K562 (cell line): ENCODE data around the gene MTLN. TPM values are rescaled to one million over a fixed set of nuclear protein-coding genes. Genes with fewer than 3 reads are reported as not detected.

Experiments
- ATAC-seq: fragments of 200-7000 bp; cut with Tn5 transposase; 3 replicates; pipeline ENCODE4 v1.9.1; 2020; ENCODE audit warnings: moderate library complexity
- BruUV-seq: library from RNA; stranded (reverse); fragments of 400-500 nt; replicated peaks from 2 replicates; lab custom pipeline; 2021; lab: Mats Ljungman, UMichigan
- CTCF ChIA-PET: fragments of 300-600 bp; formaldehyde crosslinking; extraction: SDS; loops from one replicate; lab custom pipeline; 2021; ENCODE audit warnings: low intra/inter-chr PET ratio; lab: Yijun Ruan, JAX
- POLR2A ChIA-PET: fragments of 300-600, 350-650 bp; sonication (Branson Sonifier 250); formaldehyde crosslinking; extraction: SDS; loops from one replicate; lab custom pipeline; 2021; ENCODE audit warnings: antibody characterized with exemption, inconsistent platforms; lab: Yijun Ruan, JAX
- DNase-seq, 4 experiments: peaks; one replicate each; pipeline versions ENCODE4 v3.0.0 to v3.0.0-alpha.2; 2011 to 2018; ENCODE audit warnings: low spot score in 3 of 4, mixed read lengths in 3 of 4; ENCODE audit errors: extremely low read depth in 1 of 4
- FAIRE-seq: peaks from 2 replicates; lab custom pipeline; 2011; peaks lifted over from hg19 to GRCh38; lab: Jason Lieb, UNC
- H2AFZ ChIP-seq: 2 replicates; pipeline ENCODE4 v1.6.0; 2011; ENCODE audit warnings: low read depth, low read length, control low read depth, inconsistent platforms
- H3K27ac ChIP-seq: fragments of 200-600 bp; 3 replicates; pipeline ENCODE4 v1.8.0; 2011; ENCODE audit warnings: low read depth, mild to moderate bottlenecking, control low read depth, inconsistent platforms, low read length, moderate library complexity, mixed read lengths; ENCODE audit errors: extremely low read depth
- H3K27me3 ChIP-seq, 2 experiments: fragments of 300-600 bp in 1 of 2; 2 replicates in 1 of 2; 3 replicates in 1 of 2; pipeline versions ENCODE4 v1.6.0 to v1.8.0; 2011; ENCODE audit warnings: inconsistent platforms in 2 of 2, low read length in 2 of 2, mild to moderate bottlenecking in 1 of 2, mixed read lengths in 1 of 2, moderate library complexity in 1 of 2; ENCODE audit not compliant: control insufficient read depth in 2 of 2, insufficient read depth in 2 of 2
- H3K36me3 ChIP-seq: fragments of 300-600 bp; 3 replicates; pipeline ENCODE4 v1.8.0; 2011; ENCODE audit warnings: mild to moderate bottlenecking, low read length, inconsistent platforms; ENCODE audit not compliant: control insufficient read depth, insufficient read depth
- H3K4me1 ChIP-seq, 2 experiments: fragments of 200-600 bp in 1 of 2; replicated peaks in 1 of 2; 2 replicates in 1 of 2; 3 replicates in 1 of 2; pipeline versions ENCODE4 v1.5.1 to v1.8.0; 2011; ENCODE audit warnings: inconsistent platforms in 2 of 2, low read length in 2 of 2, mild to moderate bottlenecking in 1 of 2, mixed read lengths in 1 of 2, moderate library complexity in 1 of 2; ENCODE audit not compliant: control insufficient read depth in 2 of 2, insufficient read depth in 2 of 2
- H3K4me2 ChIP-seq: 2 replicates; pipeline ENCODE4 v1.6.1; 2011; ENCODE audit warnings: low read length, control low read depth, inconsistent platforms, mixed read lengths; ENCODE audit not compliant: insufficient read depth
- H3K4me3 ChIP-seq: fragments of 200-600 bp; sonication (generic), shearing (Covaris generic); 2 replicates; pipeline ENCODE4 v1.5.1; 2016; ENCODE audit warnings: control low read depth, inconsistent platforms
- H3K79me2 ChIP-seq: fragments of 200-600 bp; 3 replicates; pipeline ENCODE4 v1.8.0; 2011; ENCODE audit warnings: low read length, inconsistent platforms; ENCODE audit not compliant: control insufficient read depth, insufficient read depth
- H3K9ac ChIP-seq, 2 experiments: 2 replicates each; pipeline versions ENCODE4 v1.6.0 to v1.6.1; 2011; ENCODE audit warnings: low read depth in 2 of 2, low read length in 2 of 2, control low read depth in 1 of 2, inconsistent platforms in 1 of 2, mild to moderate bottlenecking in 1 of 2, mixed read lengths in 1 of 2; ENCODE audit not compliant: insufficient read depth in 1 of 2
- H3K9me1 ChIP-seq: one replicate; pipeline ENCODE4 v1.6.0; 2011; ENCODE audit warnings: inconsistent platforms, mild to moderate bottlenecking, low read length, moderate library complexity; ENCODE audit not compliant: control insufficient read depth, insufficient read depth
- H3K9me3 ChIP-seq: replicated peaks from 2 replicates; pipeline ENCODE4 v1.5.1; 2011; ENCODE audit warnings: low read depth, low read length, inconsistent platforms; ENCODE audit not compliant: control insufficient read depth, insufficient read depth
- H4K20me1 ChIP-seq: replicated peaks from 2 replicates; pipeline ENCODE4 v1.6.1; 2011; ENCODE audit warnings: low read length, inconsistent platforms, mixed read lengths; ENCODE audit not compliant: control insufficient read depth, insufficient read depth
- ARHGAP35 ChIP-seq: fragments of 450-650 bp; IDR thresholded peaks from 2 replicates; pipeline ENCODE4 v1.6.1; 2018; ENCODE audit not compliant: partially characterized antibody
- CEBPG ChIP-seq, 3 experiments: fragments of 200-800 bp in 1 of 3; sonication (Bioruptor generic) in 1 of 3; sonication (generic) in 1 of 3; formaldehyde crosslinking in 1 of 3; IDR thresholded peaks in 2 of 3; conservative IDR thresholded peaks in 1 of 3; 2 replicates each; pipeline versions ENCODE4 v1.6.1 to v1.8.0; 2016 to 2022; ENCODE audit warnings: missing compliant biosample characterization in 2 of 3, missing genetic modification characterization in 2 of 3, mild to moderate bottlenecking in 1 of 3, missing genetic modification reagents in 1 of 3
- E2F3 ChIP-seq: fragments of 250-450 bp; sonication (Bioruptor Pico); IDR thresholded peaks from 2 replicates; pipeline ENCODE4 v1.4.0; 2020; ENCODE audit warnings: mild to moderate bottlenecking
- FOSL1 ChIP-seq: fragments of 200-800 bp; sonication (Bioruptor generic); conservative IDR thresholded peaks from 2 replicates; pipeline ENCODE4 v1.6.1; 2016; ENCODE audit warnings: missing genetic modification characterization, missing compliant biosample characterization
- GTF2A2 ChIP-seq: IDR thresholded peaks from 2 replicates; pipeline ENCODE4 v1.6.1; 2016; ENCODE audit warnings: mild to moderate bottlenecking, missing genetic modification characterization, missing compliant biosample characterization
- MEF2A ChIP-seq: IDR thresholded peaks from 2 replicates; pipeline ENCODE4 v1.6.1; 2011; ENCODE audit warnings: low read depth, mild to moderate bottlenecking, low read length, moderate library complexity; ENCODE audit not compliant: control insufficient read depth
- MEF2D ChIP-seq: conservative IDR thresholded peaks from 2 replicates; pipeline ENCODE4 v1.6.1; 2016; ENCODE audit warnings: low read depth, missing genetic modification characterization, missing compliant biosample characterization
- ZNF444 ChIP-seq: fragments of 250-450 bp; sonication (Bioruptor Pico); IDR thresholded peaks from 2 replicates; pipeline ENCODE4 v1.4.0; 2020; ENCODE audit warnings: mild to moderate bottlenecking, moderate library complexity
- WGBS: fragments of 100-300 bp; shearing (Covaris generic); methylation state at CpG from one replicate; pipeline ENCODE4 v1.1.6; 2016; ENCODE audit warnings: low coverage, mixed read lengths; ENCODE audit not compliant: insufficient coverage; ENCODE audit errors: missing lambda C conversion rate; 5-methylcytosine and 5-hydroxymethylcytosine counted together
- in situ Hi-C: fragments of 300-500 bp; cut with MboI; formaldehyde crosslinking; loops from 4 replicates; pipeline ENCODE4 v1.15.0; 2018; ENCODE audit warnings: inconsistent platforms, mixed read lengths
- intact Hi-C: fragments of 100-400 bp; cut with micrococcal nuclease; formaldehyde crosslinking; loops from 2 replicates; pipeline ENCODE4 v1.14.2; 2022
- polyA plus RNA-seq, 8 experiments: library from polyadenylated mRNA; depleted of rRNA in 4 of 8; stranded (reverse) in 5 of 8; unstranded in 3 of 8; fragments of >200 nt; fragmentation: Nextera tagmentation in 2 of 8; fragmentation: Illumina TruSeq in 1 of 8; extraction: Ambion mirVana in 2 of 8; extraction: Trizol in 1 of 8; gene quantifications; 2 replicates each; pipeline versions ENCODE4 v1.2.1 to v1.2.3, GENCODE V29; 2011 to 2014; ENCODE audit warnings: inconsistent platforms in 1 of 8, missing spikeins in 1 of 8
- total RNA-seq, 7 experiments: library from RNA; depleted of rRNA in 6 of 7; stranded (reverse); fragments of >200 nt in 6 of 7; fragmentation: Illumina TruSeq in 2 of 7; extraction: Trizol in 2 of 7; gene quantifications; 2 replicates each; pipeline versions ENCODE4 v1.2.1 to v1.2.3, GENCODE V29; 2011 to 2021; ENCODE audit warnings: low replicate concordance in 1 of 7
- TF ChIP-seq, protein P1 (sequence below): fragments of 450-650 bp; IDR thresholded peaks from 2 replicates; pipeline ENCODE4 v1.6.1; 2014; ENCODE audit warnings: low read depth, mild to moderate bottlenecking, moderate library complexity, borderline replicate concordance
- TF ChIP-seq, protein P2 (sequence below): sonication (generic); formaldehyde crosslinking; IDR thresholded peaks from 2 replicates; pipeline ENCODE4 v1.8.1; 2023; ENCODE audit warnings: mild to moderate bottlenecking, missing genetic modification reagents
- TF ChIP-seq, protein P3 (sequence below): fragments of 450-650 bp; IDR thresholded peaks from 2 replicates; pipeline ENCODE4 v1.7.0; 2016; ENCODE audit warnings: borderline replicate concordance
- TF ChIP-seq, protein P4 (sequence below): fragments of 250-450 bp; sonication (Bioruptor Pico); IDR thresholded peaks from 2 replicates; pipeline ENCODE4 v1.4.0; 2020; ENCODE audit warnings: mild to moderate bottlenecking
- TF ChIP-seq, protein P5 (sequence below), 2 experiments: fragments of 450-650 bp in 1 of 2; sonication (generic) in 1 of 2; formaldehyde crosslinking in 1 of 2; IDR thresholded peaks in 1 of 2; conservative IDR thresholded peaks in 1 of 2; 2 replicates each; pipeline versions ENCODE4 v1.6.1 to v1.8.1; 2016 to 2023; ENCODE audit warnings: mild to moderate bottlenecking in 2 of 2, moderate library complexity in 2 of 2, inconsistent platforms in 1 of 2, missing genetic modification reagents in 1 of 2

MTLN gene
- total and polyA plus RNA-seq, 9 of the 15 experiments (the other 6 are each of a cell fraction or from before 2014, with no cell fraction given): 7.3 to 129 (median 39.4) TPM

DNA sequence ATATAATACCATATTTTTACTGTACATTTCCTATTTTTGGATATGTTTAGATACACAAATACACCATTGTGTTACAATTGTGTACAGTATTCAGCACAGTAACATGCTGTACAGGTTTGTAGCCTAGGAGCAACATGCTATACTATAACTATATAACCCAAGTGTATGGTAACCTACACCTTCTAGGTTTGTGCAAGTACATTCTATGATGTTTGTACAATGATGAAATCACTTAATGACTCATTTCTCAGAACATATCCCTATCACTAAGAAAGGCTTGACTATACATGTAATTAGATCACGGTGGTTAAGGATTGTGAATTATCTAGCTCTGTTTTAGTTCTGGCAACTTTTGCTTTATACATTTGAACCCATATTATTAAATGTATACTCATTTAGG lies 38.8 kb downstream of the MTLN start:
- no peak overlapping the region for H3K27ac ChIP-seq
- no peaks in the 10 kb centered on the region for H3K36me3 ChIP-seq
- DNase-seq (no peak), ATAC-seq (no peak), FAIRE-seq (no peak)
- no TSS peak for BruUV-seq
- 0% methylated on average over 1 of the region's 1 CpG for WGBS
- no peak overlapping the region for H2AFZ ChIP-seq
- no peaks in the 10 kb centered on the region for H3K79me2 ChIP-seq
- intact Hi-C loops (no loop called here), in situ Hi-C loops (no loop called here)
- CTCF ChIA-PET: no interaction called here
- H4K20me1 ChIP-seq: no peaks in the 10 kb centered on the region
- H3K9me1 ChIP-seq: no peaks in the 10 kb centered on the region
- H3K4me2 ChIP-seq: no peak overlapping the region
- no peak for TF ChIP-seq ARHGAP35
- TF ChIP-seq, protein P1, sequence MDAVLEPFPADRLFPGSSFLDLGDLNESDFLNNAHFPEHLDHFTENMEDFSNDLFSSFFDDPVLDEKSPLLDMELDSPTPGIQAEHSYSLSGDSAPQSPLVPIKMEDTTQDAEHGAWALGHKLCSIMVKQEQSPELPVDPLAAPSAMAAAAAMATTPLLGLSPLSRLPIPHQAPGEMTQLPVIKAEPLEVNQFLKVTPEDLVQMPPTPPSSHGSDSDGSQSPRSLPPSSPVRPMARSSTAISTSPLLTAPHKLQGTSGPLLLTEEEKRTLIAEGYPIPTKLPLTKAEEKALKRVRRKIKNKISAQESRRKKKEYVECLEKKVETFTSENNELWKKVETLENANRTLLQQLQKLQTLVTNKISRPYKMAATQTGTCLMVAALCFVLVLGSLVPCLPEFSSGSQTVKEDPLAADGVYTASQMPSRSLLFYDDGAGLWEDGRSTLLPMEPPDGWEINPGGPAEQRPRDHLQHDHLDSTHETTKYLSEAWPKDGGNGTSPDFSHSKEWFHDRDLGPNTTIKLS: no peak
- TF ChIP-seq, protein P2, sequence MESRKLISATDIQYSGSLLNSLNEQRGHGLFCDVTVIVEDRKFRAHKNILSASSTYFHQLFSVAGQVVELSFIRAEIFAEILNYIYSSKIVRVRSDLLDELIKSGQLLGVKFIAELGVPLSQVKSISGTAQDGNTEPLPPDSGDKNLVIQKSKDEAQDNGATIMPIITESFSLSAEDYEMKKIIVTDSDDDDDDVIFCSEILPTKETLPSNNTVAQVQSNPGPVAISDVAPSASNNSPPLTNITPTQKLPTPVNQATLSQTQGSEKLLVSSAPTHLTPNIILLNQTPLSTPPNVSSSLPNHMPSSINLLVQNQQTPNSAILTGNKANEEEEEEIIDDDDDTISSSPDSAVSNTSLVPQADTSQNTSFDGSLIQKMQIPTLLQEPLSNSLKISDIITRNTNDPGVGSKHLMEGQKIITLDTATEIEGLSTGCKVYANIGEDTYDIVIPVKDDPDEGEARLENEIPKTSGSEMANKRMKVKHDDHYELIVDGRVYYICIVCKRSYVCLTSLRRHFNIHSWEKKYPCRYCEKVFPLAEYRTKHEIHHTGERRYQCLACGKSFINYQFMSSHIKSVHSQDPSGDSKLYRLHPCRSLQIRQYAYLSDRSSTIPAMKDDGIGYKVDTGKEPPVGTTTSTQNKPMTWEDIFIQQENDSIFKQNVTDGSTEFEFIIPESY (CRISPR knock-in tag): no peak
- no peak for TF ChIP-seq CEBPG (CRISPR knock-in tag; IDR thresholded peaks at IDR 0.05)
- TF ChIP-seq CEBPG (tag; conservative IDR thresholded peaks at IDR 0.05 in 1 of 2, IDR thresholded peaks at IDR 0.05 in 1 of 2): peak in 1 of 2 experiments; percentile 68; a peak in 2 of 4 replicates
- TF ChIP-seq, protein P3, sequence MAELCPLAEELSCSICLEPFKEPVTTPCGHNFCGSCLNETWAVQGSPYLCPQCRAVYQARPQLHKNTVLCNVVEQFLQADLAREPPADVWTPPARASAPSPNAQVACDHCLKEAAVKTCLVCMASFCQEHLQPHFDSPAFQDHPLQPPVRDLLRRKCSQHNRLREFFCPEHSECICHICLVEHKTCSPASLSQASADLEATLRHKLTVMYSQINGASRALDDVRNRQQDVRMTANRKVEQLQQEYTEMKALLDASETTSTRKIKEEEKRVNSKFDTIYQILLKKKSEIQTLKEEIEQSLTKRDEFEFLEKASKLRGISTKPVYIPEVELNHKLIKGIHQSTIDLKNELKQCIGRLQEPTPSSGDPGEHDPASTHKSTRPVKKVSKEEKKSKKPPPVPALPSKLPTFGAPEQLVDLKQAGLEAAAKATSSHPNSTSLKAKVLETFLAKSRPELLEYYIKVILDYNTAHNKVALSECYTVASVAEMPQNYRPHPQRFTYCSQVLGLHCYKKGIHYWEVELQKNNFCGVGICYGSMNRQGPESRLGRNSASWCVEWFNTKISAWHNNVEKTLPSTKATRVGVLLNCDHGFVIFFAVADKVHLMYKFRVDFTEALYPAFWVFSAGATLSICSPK: no peak
- peak; percentile 45 for TF ChIP-seq FOSL1 (tag)
- no peak for TF ChIP-seq GTF2A2 (tag)
- TF ChIP-seq, protein P4, sequence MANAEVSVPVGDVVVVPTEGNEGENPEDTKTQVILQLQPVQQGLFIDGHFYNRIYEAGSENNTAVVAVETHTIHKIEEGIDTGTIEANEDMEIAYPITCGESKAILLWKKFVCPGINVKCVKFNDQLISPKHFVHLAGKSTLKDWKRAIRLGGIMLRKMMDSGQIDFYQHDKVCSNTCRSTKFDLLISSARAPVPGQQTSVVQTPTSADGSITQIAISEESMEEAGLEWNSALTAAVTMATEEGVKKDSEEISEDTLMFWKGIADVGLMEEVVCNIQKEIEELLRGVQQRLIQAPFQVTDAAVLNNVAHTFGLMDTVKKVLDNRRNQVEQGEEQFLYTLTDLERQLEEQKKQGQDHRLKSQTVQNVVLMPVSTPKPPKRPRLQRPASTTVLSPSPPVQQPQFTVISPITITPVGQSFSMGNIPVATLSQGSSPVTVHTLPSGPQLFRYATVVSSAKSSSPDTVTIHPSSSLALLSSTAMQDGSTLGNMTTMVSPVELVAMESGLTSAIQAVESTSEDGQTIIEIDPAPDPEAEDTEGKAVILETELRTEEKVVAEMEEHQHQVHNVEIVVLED: no peak
- TF ChIP-seq MEF2A: no peak
- TF ChIP-seq, protein P5, sequence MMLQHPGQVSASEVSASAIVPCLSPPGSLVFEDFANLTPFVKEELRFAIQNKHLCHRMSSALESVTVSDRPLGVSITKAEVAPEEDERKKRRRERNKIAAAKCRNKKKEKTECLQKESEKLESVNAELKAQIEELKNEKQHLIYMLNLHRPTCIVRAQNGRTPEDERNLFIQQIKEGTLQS (IDR thresholded peaks at IDR 0.05): peak; percentile 70
- TF ChIP-seq, protein P5 (CRISPR knock-in tag; conservative IDR thresholded peaks at IDR 0.05): no peak
- TF ChIP-seq ZNF444 (CRISPR knock-in tag): no peak
- TF ChIP-seq MEF2D (tag): no peak
- no peak for TF ChIP-seq E2F3
- TF ChIP-seq, all 486 proteins: peak for 3
- no peak overlapping the region for H3K9ac ChIP-seq
- H3K4me1 ChIP-seq: no peaks in the 10 kb centered on the region
- POLR2A ChIA-PET: no interaction called here
- no peak overlapping the region for H3K4me3 ChIP-seq
- no peaks in the 10 kb centered on the region; a peak in 2 of 5 replicates for H3K27me3 ChIP-seq
- no peaks in the 10 kb centered on the region for H3K9me3 ChIP-seq
